Measurements from ENCODE around the gene SMAP2.
"Not testable (repeated sequence)": the region's sequence is repeated elsewhere in the genome, so short reads cannot be mapped to it uniquely, and the experiment has no call there.

SMAP2 gene

GRCh38 chr1:40386359-40386723 lies 12.8 kb downstream of the SMAP2 start:
- Histone ChIP-seq H3K9me3 (ENCODE audit: control insufficient read depth, low read length) (no peaks in the 10 kb centered on the region), H3K79me2 (peaks cover 3% of the 10 kb centered on the region), H3K27me3 (ENCODE audit: control insufficient read depth, insufficient read depth, low read length) (no peaks in the 10 kb centered on the region), H2AFZ (no peak overlapping the region), H3K9ac (no peak overlapping the region), H3K36me3 (ENCODE audit: control insufficient read depth, insufficient read depth, low read length) (no peaks in the 10 kb centered on the region), H3K27ac (peak overlapping the region; percentile 64), H3K4me3 (ENCODE audit: low read depth, low read length) (peak overlapping the region; percentile 15), H3K4me2 (ENCODE audit: low read length) (peak overlapping the region; percentile 27), H3K4me1 (no peaks in the 10 kb centered on the region)
- TF ChIP-seq, protein P1, sequence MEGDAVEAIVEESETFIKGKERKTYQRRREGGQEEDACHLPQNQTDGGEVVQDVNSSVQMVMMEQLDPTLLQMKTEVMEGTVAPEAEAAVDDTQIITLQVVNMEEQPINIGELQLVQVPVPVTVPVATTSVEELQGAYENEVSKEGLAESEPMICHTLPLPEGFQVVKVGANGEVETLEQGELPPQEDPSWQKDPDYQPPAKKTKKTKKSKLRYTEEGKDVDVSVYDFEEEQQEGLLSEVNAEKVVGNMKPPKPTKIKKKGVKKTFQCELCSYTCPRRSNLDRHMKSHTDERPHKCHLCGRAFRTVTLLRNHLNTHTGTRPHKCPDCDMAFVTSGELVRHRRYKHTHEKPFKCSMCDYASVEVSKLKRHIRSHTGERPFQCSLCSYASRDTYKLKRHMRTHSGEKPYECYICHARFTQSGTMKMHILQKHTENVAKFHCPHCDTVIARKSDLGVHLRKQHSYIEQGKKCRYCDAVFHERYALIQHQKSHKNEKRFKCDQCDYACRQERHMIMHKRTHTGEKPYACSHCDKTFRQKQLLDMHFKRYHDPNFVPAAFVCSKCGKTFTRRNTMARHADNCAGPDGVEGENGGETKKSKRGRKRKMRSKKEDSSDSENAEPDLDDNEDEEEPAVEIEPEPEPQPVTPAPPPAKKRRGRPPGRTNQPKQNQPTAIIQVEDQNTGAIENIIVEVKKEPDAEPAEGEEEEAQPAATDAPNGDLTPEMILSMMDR (IDR thresholded peaks at IDR 0.05), result no peak

DNA sequence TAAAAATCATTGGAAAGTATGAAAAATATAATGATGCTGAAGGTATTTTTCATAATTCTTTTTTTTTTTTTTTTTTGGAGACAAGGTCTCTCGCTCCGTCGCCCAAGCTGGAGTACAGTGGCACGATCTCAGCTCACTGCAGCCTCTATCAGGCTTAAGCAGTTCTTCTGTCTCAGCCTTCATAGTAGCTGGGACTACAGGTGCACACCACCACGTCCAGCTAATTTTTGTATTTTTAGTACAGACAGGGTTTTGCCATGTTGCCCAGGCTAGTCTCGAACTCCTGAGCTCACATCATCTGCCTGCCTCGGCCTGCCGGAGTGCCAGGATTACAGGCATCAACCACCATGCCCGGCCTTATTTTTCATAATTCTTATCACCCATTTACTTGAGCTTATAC lies 13.3 kb downstream of the SMAP2 start:
- TF ChIP-seq, protein P1 (IDR thresholded peaks at IDR 0.05), result no peak
- no peak overlapping the region for H3K4me2 ChIP-seq (ENCODE audit: low read length)
- no peak overlapping the region for H2AFZ ChIP-seq
- peaks cover 3% of the 10 kb centered on the region for H3K79me2 ChIP-seq
- H3K36me3 ChIP-seq (ENCODE audit: control insufficient read depth, insufficient read depth, low read length), result no peaks in the 10 kb centered on the region
- H3K4me3 ChIP-seq (ENCODE audit: low read depth, low read length), result no peak overlapping the region
- H3K4me1 ChIP-seq, result no peaks in the 10 kb centered on the region
- H3K27me3 ChIP-seq (ENCODE audit: control insufficient read depth, insufficient read depth, low read length), result no peaks in the 10 kb centered on the region
- no peaks in the 10 kb centered on the region for H3K9me3 ChIP-seq (ENCODE audit: control insufficient read depth, low read length)
- H3K9ac ChIP-seq, result no peak overlapping the region
- peak overlapping the region; percentile 64 for H3K27ac ChIP-seq

DNA sequence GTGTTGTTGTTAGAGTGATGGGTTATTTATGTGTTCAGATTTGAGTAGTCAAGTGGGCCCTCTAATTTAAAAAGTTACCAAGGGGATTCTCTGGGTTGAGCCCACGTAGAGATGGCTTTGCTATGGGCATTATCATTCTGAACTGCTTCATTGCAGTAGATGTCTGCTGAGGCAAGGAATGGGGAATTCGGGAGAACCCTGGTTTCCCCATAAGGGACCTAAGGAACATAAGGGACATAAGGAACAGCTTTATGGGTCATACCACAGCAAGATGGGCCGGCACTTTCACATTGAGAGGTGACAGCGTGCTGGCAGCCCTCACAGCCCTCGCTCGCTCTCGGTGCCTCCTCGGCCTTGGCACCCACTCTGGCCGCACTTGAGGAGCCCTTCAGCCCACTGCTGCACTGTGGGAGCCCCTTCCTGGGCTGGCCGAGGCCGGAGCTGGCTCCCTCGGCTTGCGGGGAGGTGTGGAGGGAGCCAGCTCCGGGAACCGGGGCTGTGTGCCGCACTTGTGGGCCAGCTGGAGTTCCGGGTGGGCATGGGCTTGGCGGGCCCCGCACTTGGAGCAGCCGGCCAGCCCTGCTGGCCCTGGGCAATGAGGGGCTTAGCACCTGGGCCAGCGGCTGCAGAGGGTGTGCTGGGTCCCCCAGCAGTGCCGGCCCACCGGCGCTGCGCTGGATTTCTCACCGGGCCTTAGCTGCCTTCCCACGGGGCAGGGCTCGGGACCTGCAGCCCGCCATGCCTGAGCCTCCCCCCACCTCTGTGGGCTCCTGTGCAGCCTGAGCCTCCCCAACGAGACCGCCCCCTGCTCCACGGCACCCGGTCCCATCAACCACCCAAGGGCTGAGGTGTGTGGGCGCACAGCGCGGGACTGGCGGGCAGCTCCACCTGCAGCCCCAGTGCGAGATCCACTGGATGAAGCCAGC lies 14.1 kb downstream of the SMAP2 start:
- peak overlapping the region; percentile 42 for H3K27ac ChIP-seq
- H3K27me3 ChIP-seq (ENCODE audit: control insufficient read depth, insufficient read depth, low read length); H3K79me2 ChIP-seq; H3K36me3 ChIP-seq (ENCODE audit: control insufficient read depth, insufficient read depth, low read length); H3K9me3 ChIP-seq (ENCODE audit: control insufficient read depth, low read length); H2AFZ ChIP-seq; H3K4me2 ChIP-seq (ENCODE audit: low read length); H3K4me1 ChIP-seq; H3K9ac ChIP-seq; H3K4me3 ChIP-seq (ENCODE audit: low read depth, low read length): not testable (repeated sequence)

- H3K9ac ChIP-seq; H3K79me2 ChIP-seq; H3K36me3 ChIP-seq (ENCODE audit: control insufficient read depth, insufficient read depth, low read length); H2AFZ ChIP-seq; H3K9me3 ChIP-seq (ENCODE audit: control insufficient read depth, low read length); H3K27ac ChIP-seq; H3K4me2 ChIP-seq (ENCODE audit: low read length); H3K4me1 ChIP-seq; H3K27me3 ChIP-seq (ENCODE audit: control insufficient read depth, insufficient read depth, low read length); H3K4me3 ChIP-seq (ENCODE audit: low read depth, low read length): not testable (repeated sequence)
Observed at GRCh38 chr1:40388456-40389321, 15.2 kb downstream of the SMAP2 start.

- H3K9ac ChIP-seq, result no peak overlapping the region
- H3K9me3 ChIP-seq (ENCODE audit: control insufficient read depth, low read length), result no peaks in the 10 kb centered on the region
- H3K4me2 ChIP-seq (ENCODE audit: low read length), result no peak overlapping the region
- H3K27ac ChIP-seq, result no peak overlapping the region
- H3K4me1 ChIP-seq, result no peaks in the 10 kb centered on the region
- H3K79me2 ChIP-seq, result peaks cover 3% of the 10 kb centered on the region
- TF ChIP-seq, protein P1 (IDR thresholded peaks at IDR 0.05), result no peak
- H3K27me3 ChIP-seq (ENCODE audit: control insufficient read depth, insufficient read depth, low read length), result no peaks in the 10 kb centered on the region
- H3K4me3 ChIP-seq (ENCODE audit: low read depth, low read length), result no peak overlapping the region
- H3K36me3 ChIP-seq (ENCODE audit: control insufficient read depth, insufficient read depth, low read length), result no peaks in the 10 kb centered on the region
- H2AFZ ChIP-seq, result no peak overlapping the region
Observed at GRCh38 chr1:40389322-40389803, 15.8 kb downstream of the SMAP2 start.
